Chondrocyte (in vitro differentiated cells): ENCODE measurements around the gene UVRAG. TPM values are rescaled to one million over a fixed set of nuclear protein-coding genes. Genes with fewer than 3 reads are reported as not detected.

ENCODE experiments used
- DNase-seq: peaks from one replicate; pipeline ENCODE4 v3.0.0; 2021; ENCODE audit warnings: mixed read lengths, low spot score
- H3K27ac Mint-ChIP-seq: one replicate; pipeline ENCODE4 v1.8.0; 2021; ENCODE audit warnings: mild to moderate bottlenecking, moderate library complexity, mixed read lengths; ENCODE audit not compliant: unreplicated experiment
- H3K27me3 Mint-ChIP-seq: 2 replicates; pipeline ENCODE4 v1.8.0; 2021; ENCODE audit warnings: low read depth, mixed read lengths
- H3K36me3 Mint-ChIP-seq: 2 replicates; pipeline ENCODE4 v1.8.0; 2021; ENCODE audit warnings: low read depth, mixed read lengths
- H3K4me1 Mint-ChIP-seq: 2 replicates; pipeline ENCODE4 v1.8.0; 2021; ENCODE audit warnings: low read depth, mild to moderate bottlenecking, mixed read lengths
- H3K4me3 Mint-ChIP-seq: one replicate; pipeline ENCODE4 v1.8.0; 2021; ENCODE audit warnings: mild to moderate bottlenecking, moderate library complexity, mixed read lengths; ENCODE audit not compliant: unreplicated experiment
- H3K9me3 Mint-ChIP-seq: 2 replicates; pipeline ENCODE4 v1.8.0; 2021; ENCODE audit warnings: low read depth, mixed read lengths
- CTCF ChIP-seq: fragments of 200-600 bp; sonication (generic); IDR thresholded peaks from 2 replicates; pipeline ENCODE4 v1.5.0; 2021; ENCODE audit warnings: antibody characterized with exemption, mild to moderate bottlenecking, moderate library complexity
- total RNA-seq: library from RNA; stranded (reverse); gene quantifications from 3 replicates; pipeline ENCODE4 v1.2.1, GENCODE V29; 2021

Gene UVRAG
- total RNA-seq, 1 donor from 2014 or later: 16.9 TPM

GRCh38 chr11:76088511-76088910 is 273.5 kb downstream of the UVRAG start:
- H3K4me3 Mint-ChIP-seq: no peak overlapping the region
- H3K27me3 Mint-ChIP-seq: no peaks in the 10 kb centered on the region
- no peak for DNase-seq
- TF ChIP-seq CTCF: no peak
- no peak overlapping the region for H3K27ac Mint-ChIP-seq
- H3K4me1 Mint-ChIP-seq: peaks cover 41% of the 10 kb centered on the region
- peaks cover 16% of the 10 kb centered on the region for H3K9me3 Mint-ChIP-seq
- peaks cover 14% of the 10 kb centered on the region for H3K36me3 Mint-ChIP-seq

GRCh38 chr11:76090174-76090573 is 275.2 kb downstream of the UVRAG start:
- Mint-ChIP-seq H3K36me3 (peaks cover 14% of the 10 kb centered on the region), H3K9me3 (peaks cover 16% of the 10 kb centered on the region), H3K4me1 (peaks cover 33% of the 10 kb centered on the region)

GRCh38 chr11:76090821-76091220 is 275.8 kb downstream of the UVRAG start:
- H3K4me1 Mint-ChIP-seq: peaks cover 27% of the 10 kb centered on the region
- no peaks in the 10 kb centered on the region for H3K27me3 Mint-ChIP-seq
- TF ChIP-seq CTCF: no peak
- no peak overlapping the region for H3K4me3 Mint-ChIP-seq
- peaks cover 16% of the 10 kb centered on the region for H3K9me3 Mint-ChIP-seq
- DNase-seq: no peak
- peaks cover 14% of the 10 kb centered on the region for H3K36me3 Mint-ChIP-seq
- no peak overlapping the region for H3K27ac Mint-ChIP-seq

More at GRCh38 chr11:76090174-76090573, 275.2 kb downstream of the UVRAG start:
- Mint-ChIP-seq H3K27ac (no peak overlapping the region), H3K27me3 (no peaks in the 10 kb centered on the region), H3K4me3 (no peak overlapping the region)
- DNase-seq: no peak
- TF ChIP-seq CTCF: no peak

GRCh38 chr11:76094740-76095139 is 279.7 kb downstream of the UVRAG start:
- DNase-seq: no peak
- H3K27ac Mint-ChIP-seq: no peak overlapping the region
- peaks cover 16% of the 10 kb centered on the region for H3K36me3 Mint-ChIP-seq
- no peaks in the 10 kb centered on the region for H3K4me1 Mint-ChIP-seq
- peaks cover 16% of the 10 kb centered on the region for H3K9me3 Mint-ChIP-seq
- no peak for TF ChIP-seq CTCF
- H3K27me3 Mint-ChIP-seq: no peaks in the 10 kb centered on the region
- no peak overlapping the region for H3K4me3 Mint-ChIP-seq

GRCh38 chr11:76095891-76096290 is 280.9 kb downstream of the UVRAG start:
- Mint-ChIP-seq H3K4me1 (no peaks in the 10 kb centered on the region), H3K4me3 (no peak overlapping the region), H3K27ac (no peak overlapping the region), H3K27me3 (no peaks in the 10 kb centered on the region), H3K9me3 (peaks cover 10% of the 10 kb centered on the region), H3K36me3 (peaks cover 11% of the 10 kb centered on the region)
- no peak for DNase-seq
- TF ChIP-seq CTCF: no peak
